Left kidney (tissue), 2 donors: ENCODE results near the gene PRSS56. TPM values are rescaled to one million over a fixed set of nuclear protein-coding genes. Genes with fewer than 3 reads are reported as not detected.
"Not testable (repeated sequence)": the region's sequence is repeated elsewhere in the genome, so short reads cannot be mapped to it uniquely, and the experiment has no call there.

ENCODE experiments used
- DNase-seq: peaks from one replicate; pipeline ENCODE4 v3.0.0-alpha.2; 2013
- polyA plus RNA-seq: library from polyadenylated mRNA; unstranded; fragments of 120-200 nt; gene quantifications from one replicate; pipeline ENCODE4 v1.2.1, GENCODE V29; 2013; ENCODE audit not compliant: insufficient read length

The PRSS56 gene
- polyA plus RNA-seq, 1 donor: not detected

- DNase-seq: no peak
Measured at GRCh38 chr2:232525791-232526371, 5.7 kb downstream of the PRSS56 start, which contains the start of gene CHRND. CHRND (plus strand) TSS chr2:232526160; CDS start chr2:232526216, 56 bp downstream.

- DNase-seq: no peak
Measured at GRCh38 chr2:232526372-232526941, 6.3 kb downstream of the PRSS56 start.

GRCh38 chr2:232527905-232528470, 7.8 kb downstream of the PRSS56 start:
- DNase-seq: no peak

GRCh38 chr2:232528746-232529460, 8.7 kb downstream of the PRSS56 start:
- no peak for DNase-seq

- DNase-seq: no peak
Measured at GRCh38 chr2:232529806-232530547, 9.8 kb downstream of the PRSS56 start.

- no peak for DNase-seq
Measured at GRCh38 chr2:232530626-232531260, 10.6 kb downstream of the PRSS56 start.

- no peak for DNase-seq
Measured at GRCh38 chr2:232532419-232532818, 12.2 kb downstream of the PRSS56 start.

- DNase-seq: not testable (repeated sequence)
Measured at GRCh38 chr2:232532821-232533220, 12.6 kb downstream of the PRSS56 start.

- no peak for DNase-seq
Measured at GRCh38 chr2:232533944-232534710, 13.9 kb downstream of the PRSS56 start.

- DNase-seq: no peak
Measured at GRCh38 chr2:232534940-232535651, 14.9 kb downstream of the PRSS56 start.

- no peak for DNase-seq
Measured at GRCh38 chr2:232535761-232536530, 15.8 kb downstream of the PRSS56 start.

- no peak for DNase-seq
Measured at GRCh38 chr2:232537079-232537478, 16.9 kb downstream of the PRSS56 start.

- no peak for DNase-seq
Measured at GRCh38 chr2:232537499-232537898, 17.3 kb downstream of the PRSS56 start.

GRCh38 chr2:232538671-232539070, 18.5 kb downstream of the PRSS56 start:
- DNase-seq: no peak

- DNase-seq: no peak
Measured at GRCh38 chr2:232539298-232540231, 19.4 kb downstream of the PRSS56 start, which contains the start of gene CHRNG. CHRNG (plus strand) TSS chr2:232539692; CDS start chr2:232539748, 56 bp downstream.

GRCh38 chr2:232540441-232541041, 20.4 kb downstream of the PRSS56 start:
- DNase-seq: no peak

GRCh38 chr2:232541195-232541960, 21.2 kb downstream of the PRSS56 start:
- no peak for DNase-seq
